Measurements from ENCODE around the gene PRDX4. TPM values are rescaled to one million over a fixed set of nuclear protein-coding genes. Genes with fewer than 3 reads are reported as not detected.

Gene PRDX4
- polyA plus RNA-seq, 1 donor (not counting 4 experiments of a cell fraction or from before 2014, with no cell fraction given): 101 TPM

GRCh38 chrX:23705235-23705634, 37.9 kb downstream of the PRDX4 start:
- TF ChIP-seq EZH2 (IDR thresholded peaks at IDR 0.05; ENCODE audit: low read length) (no peak), CTCF (optimal IDR thresholded peaks at IDR 0.05 in 1 of 3, IDR thresholded peaks at IDR 0.05 in 1 of 3, conservative IDR thresholded peaks at IDR 0.05 in 1 of 3; ENCODE audit: extremely low read depth in 1 of 3, insufficient read depth in 2 of 3, low read length in 3 of 3) (no peak)
- Histone ChIP-seq H3K27me3 (ENCODE audit: control insufficient read depth, extremely low read depth, insufficient read depth, low read length) (no peaks in the 10 kb centered on the region), H2AFZ (ENCODE audit: control insufficient read depth, low read length) (no peak overlapping the region), H3K4me2 (ENCODE audit: control insufficient read depth, extremely low read depth, insufficient read depth, low read depth, low read length) (no peak overlapping the region), H3K27ac (ENCODE audit: control insufficient read depth, insufficient read depth, low read length) (no peak overlapping the region), H3K4me3 (ENCODE audit: control insufficient read depth in 2 of 3, extremely low read depth in 1 of 3, insufficient read depth in 2 of 3, low read depth in 1 of 3, low read length in 3 of 3) (no peak overlapping the region), H3K9ac (ENCODE audit: control insufficient read depth, extremely low read depth, insufficient read depth, low read length) (no peak overlapping the region), H3K79me2 (ENCODE audit: control insufficient read depth, insufficient read depth, low read length) (no peaks in the 10 kb centered on the region), H3K9me3 (ENCODE audit: control insufficient read depth, low read depth, low read length) (no peaks in the 10 kb centered on the region), H4K20me1 (ENCODE audit: control insufficient read depth, extremely low read depth, insufficient read depth, low read length) (no peaks in the 10 kb centered on the region), H3K9me1 (ENCODE audit: control insufficient read depth, extremely low read depth, insufficient read depth, low read length) (no peaks in the 10 kb centered on the region), H3K4me1 (ENCODE audit: control insufficient read depth, extremely low read depth, insufficient read depth, low read length) (no peaks in the 10 kb centered on the region), H3K36me3 (ENCODE audit: control insufficient read depth in 2 of 2, extremely low read depth in 1 of 2, insufficient read depth in 2 of 2, low read length in 2 of 2) (peaks cover 3 to 4% of the 10 kb centered on the region in 2 experiments)
- dilution Hi-C loops (cut with MboI; ENCODE audit: extremely low pct_ligation_motif_present, low sequenced_read_pairs): no loop called here
- DNase-seq (ENCODE audit: low read depth, low spot score) (no peak), FAIRE-seq (no peak)

GRCh38 chrX:23720117-23720677, 52.9 kb downstream of the PRDX4 start:
- H3K27me3 ChIP-seq (ENCODE audit: control insufficient read depth, extremely low read depth, insufficient read depth, low read length): no peaks in the 10 kb centered on the region
- H3K79me2 ChIP-seq (ENCODE audit: control insufficient read depth, insufficient read depth, low read length): no peaks in the 10 kb centered on the region
- H3K27ac ChIP-seq (ENCODE audit: control insufficient read depth, insufficient read depth, low read length): no peak overlapping the region
- no peaks in the 10 kb centered on the region for H3K4me1 ChIP-seq (ENCODE audit: control insufficient read depth, extremely low read depth, insufficient read depth, low read length)
- no peak overlapping the region for H3K4me3 ChIP-seq (ENCODE audit: control insufficient read depth in 2 of 3, extremely low read depth in 1 of 3, insufficient read depth in 2 of 3, low read depth in 1 of 3, low read length in 3 of 3)
- no peak overlapping the region for H2AFZ ChIP-seq (ENCODE audit: control insufficient read depth, low read length)
- no peaks in the 10 kb centered on the region for H3K9me3 ChIP-seq (ENCODE audit: control insufficient read depth, low read depth, low read length)
- no peaks in the 10 kb centered on the region for H4K20me1 ChIP-seq (ENCODE audit: control insufficient read depth, extremely low read depth, insufficient read depth, low read length)
- no peak for DNase-seq (ENCODE audit: low read depth, low spot score)
- peaks cover 0 to 6% of the 10 kb centered on the region in 2 experiments for H3K36me3 ChIP-seq (ENCODE audit: control insufficient read depth in 2 of 2, extremely low read depth in 1 of 2, insufficient read depth in 2 of 2, low read length in 2 of 2)
- H3K9me1 ChIP-seq (ENCODE audit: control insufficient read depth, extremely low read depth, insufficient read depth, low read length): no peaks in the 10 kb centered on the region
- no peak overlapping the region for H3K4me2 ChIP-seq (ENCODE audit: control insufficient read depth, extremely low read depth, insufficient read depth, low read depth, low read length)
- TF ChIP-seq CTCF (optimal IDR thresholded peaks at IDR 0.05 in 1 of 3, IDR thresholded peaks at IDR 0.05 in 1 of 3, conservative IDR thresholded peaks at IDR 0.05 in 1 of 3; ENCODE audit: extremely low read depth in 1 of 3, insufficient read depth in 2 of 3, low read length in 3 of 3) (no peak), EZH2 (IDR thresholded peaks at IDR 0.05; ENCODE audit: low read length) (no peak)
- no peak for FAIRE-seq
- dilution Hi-C loops (cut with MboI; ENCODE audit: extremely low pct_ligation_motif_present, low sequenced_read_pairs): no loop called here
- H3K9ac ChIP-seq (ENCODE audit: control insufficient read depth, extremely low read depth, insufficient read depth, low read length): no peak overlapping the region

Data from keratinocyte (primary cell).